NCI-H2029 (cell line): ENCODE measurements around the gene IRF4.

ENCODE experiments used
- DNase-seq: peaks from one replicate; lab custom pipeline; 2025; lab: John Stamatoyannopoulos, UW

The IRF4 gene

GRCh38 chr6:398558-399078, 7.1 kb downstream of the IRF4 start:
- DNase-seq: no peak

GRCh38 chr6:399785-400534, 8.4 kb downstream of the IRF4 start:
- DNase-seq: no peak

GRCh38 chr6:400815-401214, 9.3 kb downstream of the IRF4 start:
- DNase-seq: no peak

GRCh38 chr6:401239-401993, 9.9 kb downstream of the IRF4 start:
- no peak for DNase-seq

- DNase-seq: no peak
Observed at GRCh38 chr6:401994-402640, 10.6 kb downstream of the IRF4 start.

GRCh38 chr6:402901-403658, 11.5 kb downstream of the IRF4 start:
- DNase-seq: no peak

GRCh38 chr6:403659-404655, 12.4 kb downstream of the IRF4 start:
- no peak for DNase-seq

GRCh38 chr6:404685-405423, 13.3 kb downstream of the IRF4 start:
- no peak for DNase-seq

GRCh38 chr6:408148-408547, 16.6 kb downstream of the IRF4 start:
- DNase-seq: no peak

GRCh38 chr6:408599-409102, 17.1 kb downstream of the IRF4 start:
- peak; percentile 58 for DNase-seq

- no peak for DNase-seq
Observed at GRCh38 chr6:409370-409972, 17.9 kb downstream of the IRF4 start.

- DNase-seq: no peak
Observed at GRCh38 chr6:410555-411395, 19.2 kb downstream of the IRF4 start.

GRCh38 chr6:411402-412145, 20.0 kb downstream of the IRF4 start:
- peak; percentile 64 for DNase-seq

GRCh38 chr6:412146-412886, 20.8 kb downstream of the IRF4 start:
- no peak for DNase-seq

GRCh38 chr6:414447-414846, 22.9 kb downstream of the IRF4 start:
- DNase-seq: no peak

- no peak for DNase-seq
Observed at GRCh38 chr6:415087-415486, 23.5 kb downstream of the IRF4 start.

GRCh38 chr6:421211-421610, 29.7 kb downstream of the IRF4 start:
- no peak for DNase-seq
